PC-3 (cell line): Measurements from ENCODE around the gene OR5D18. TPM values are rescaled to one million over a fixed set of nuclear protein-coding genes. Genes with fewer than 3 reads are reported as not detected.

Experiments
- ATAC-seq: fragments of 200-7000 bp; cut with Tn5 transposase; 2 replicates; pipeline ENCODE4 v1.9.1; 2020; ENCODE audit warnings: mild to moderate bottlenecking, moderate library complexity
- BruUV-seq: library from RNA; stranded (reverse); fragments of 400-500 nt; replicated peaks from 2 replicates; lab custom pipeline; 2021; lab: Mats Ljungman, UMichigan
- CTCF ChIA-PET: fragments of 300-600 bp; sonication (Branson Sonifier 250); formaldehyde crosslinking; loops from one replicate; lab custom pipeline; 2022; ENCODE audit warnings: antibody characterized with exemption; lab: Charles Lee
- POLR2A ChIA-PET: fragments of 300-600 bp; sonication (Branson Sonifier 250); formaldehyde crosslinking; loops from one replicate; lab custom pipeline; 2022; ENCODE audit warnings: antibody characterized with exemption; ENCODE audit not compliant: unreplicated experiment; lab: Charles Lee
- DNase-seq: peaks from one replicate; pipeline ENCODE4 v3.0.0-alpha.2; 2015
- H2AFZ ChIP-seq: fragments of 300-600 bp; sonication (generic); 2 replicates; pipeline ENCODE4 v1.6.0; 2016; ENCODE audit warnings: antibody characterized with exemption, low read length
- H3F3A ChIP-seq: fragments of 300-600 bp; sonication (generic); one replicate; pipeline ENCODE4 v1.6.0; 2017; ENCODE audit warnings: antibody characterized with exemption, low read length, control low read depth, mild to moderate bottlenecking; ENCODE audit not compliant: unreplicated experiment
- H3K27ac ChIP-seq: fragments of 300-600 bp; sonication (generic); 2 replicates; pipeline ENCODE4 v1.5.1; 2016; ENCODE audit warnings: mild to moderate bottlenecking, low read length
- H3K27me3 ChIP-seq: fragments of 300-600 bp; sonication (generic); 2 replicates; pipeline ENCODE4 v1.6.1; 2016; ENCODE audit warnings: low read length, mixed read lengths
- H3K36me3 ChIP-seq: fragments of 300-600 bp; sonication (generic); 2 replicates; pipeline ENCODE4 v1.6.1; 2016; ENCODE audit warnings: low read depth, mixed run types, low read length, mixed read lengths
- H3K4me1 ChIP-seq: fragments of 300-600 bp; sonication (generic); 2 replicates; pipeline ENCODE4 v1.5.1; 2016; ENCODE audit warnings: low read length; ENCODE audit not compliant: insufficient read depth
- H3K4me2 ChIP-seq: fragments of 300-600 bp; sonication (generic); 2 replicates; pipeline ENCODE4 v1.6.0; 2016; ENCODE audit warnings: low read length
- H3K4me3 ChIP-seq: fragments of 300-600 bp; sonication (generic); 2 replicates; pipeline ENCODE4 v1.5.1; 2016; ENCODE audit warnings: mild to moderate bottlenecking, low read length, mixed read lengths
- H3K79me2 ChIP-seq: fragments of 300-600 bp; sonication (generic); 2 replicates; pipeline ENCODE4 v1.6.1; 2017; ENCODE audit warnings: low read length, mixed read lengths
- H3K9ac ChIP-seq: fragments of 300-600 bp; sonication (generic); 2 replicates; pipeline ENCODE4 v1.6.0; 2016; ENCODE audit warnings: mild to moderate bottlenecking, low read length
- H3K9me2 ChIP-seq: fragments of 300-600 bp; sonication (generic); replicated peaks from 2 replicates; pipeline ENCODE4 v1.6.1; 2016; ENCODE audit warnings: mixed run types, low read length, mixed read lengths
- H3K9me3 ChIP-seq: fragments of 300-600 bp; sonication (generic); 2 replicates; pipeline ENCODE4 v1.6.1; 2016; ENCODE audit warnings: low read length, mixed read lengths
- H4K20me1 ChIP-seq: fragments of 300-600 bp; sonication (generic); 2 replicates; pipeline ENCODE4 v1.6.1; 2016; ENCODE audit warnings: low read length, mixed read lengths
- CTCF ChIP-seq: fragments of 300-600 bp; sonication (generic); conservative IDR thresholded peaks from 2 replicates; pipeline ENCODE4 v1.5.1; 2017; ENCODE audit warnings: antibody characterized with exemption, low read depth, mild to moderate bottlenecking, low read length
- EZH2 ChIP-seq: fragments of 300-600 bp; sonication (generic); IDR thresholded peaks from one replicate; pipeline ENCODE4 v1.6.1; 2017; ENCODE audit warnings: antibody characterized with exemption, mild to moderate bottlenecking, low read length; ENCODE audit not compliant: unreplicated experiment
- EZH2phosphoT487 ChIP-seq: fragments of 300-600 bp; sonication (generic); IDR thresholded peaks from 2 replicates; pipeline ENCODE4 v1.6.1; 2018; ENCODE audit warnings: mild to moderate bottlenecking, antibody characterized with exemption, low read length, borderline replicate concordance
- intact Hi-C: fragments of 100-400 bp; cut with micrococcal nuclease; formaldehyde crosslinking; loops from 2 replicates; pipeline ENCODE4 v1.9.0; 2023
- total RNA-seq: library from RNA; depleted of rRNA; stranded (reverse); fragments of >200 nt; gene quantifications from 2 replicates; pipeline ENCODE4 v1.2.3, GENCODE V29; 2014

The OR5D18 gene
- total RNA-seq, 1 experiment from 2014 or later, result not detected

GRCh38 chr11:55793321-55793720 is 26.1 kb upstream of the OR5D18 start:
- H3K9ac ChIP-seq, result no peak overlapping the region
- H3K4me2 ChIP-seq, result no peak overlapping the region
- H3K9me3 ChIP-seq, result peaks cover 8% of the 10 kb centered on the region
- H3K79me2 ChIP-seq, result no peaks in the 10 kb centered on the region
- CTCF ChIA-PET, result no interaction called here
- intact Hi-C loops, result no loop called here
- ATAC-seq, result no peak
- no peaks in the 10 kb centered on the region for H3F3A ChIP-seq
- no peak overlapping the region for H2AFZ ChIP-seq
- no peak overlapping the region for H3K4me3 ChIP-seq
- no peaks in the 10 kb centered on the region for H3K9me2 ChIP-seq
- POLR2A ChIA-PET, result no interaction called here
- BruUV-seq, result no TSS peak
- TF ChIP-seq EZH2 (no peak), CTCF (no peak), EZH2phosphoT487 (no peak)
- DNase-seq, result no peak
- no peaks in the 10 kb centered on the region for H3K36me3 ChIP-seq
- H4K20me1 ChIP-seq, result no peaks in the 10 kb centered on the region
- no peaks in the 10 kb centered on the region for H3K27me3 ChIP-seq
- no peaks in the 10 kb centered on the region for H3K4me1 ChIP-seq
- H3K27ac ChIP-seq, result no peak overlapping the region

- ATAC-seq (no peak), DNase-seq (no peak)
- H3K36me3 ChIP-seq, result no peaks in the 10 kb centered on the region
- no TSS peak for BruUV-seq
- no peaks in the 10 kb centered on the region for H3K27me3 ChIP-seq
- no peak within 1 kb of the TSS for H3K4me3 ChIP-seq
- peaks cover 14% of the 10 kb centered on the region for H3K9me3 ChIP-seq
- no peak within 1 kb of the TSS for H3K27ac ChIP-seq
- H3F3A ChIP-seq, result no peaks in the 10 kb centered on the region
- H3K9me2 ChIP-seq, result no peaks in the 10 kb centered on the region
- TF ChIP-seq CTCF (no peak), EZH2 (no peak), EZH2phosphoT487 (no peak)
- H2AFZ ChIP-seq, result no peak within 1 kb of the TSS
- POLR2A ChIA-PET, result no interaction called here
- intact Hi-C loops, result no loop called here
- H3K4me2 ChIP-seq, result no peak within 1 kb of the TSS
- CTCF ChIA-PET, result no interaction called here
- H3K4me1 ChIP-seq, result no peaks in the 10 kb centered on the region
- H3K79me2 ChIP-seq, result no peaks in the 10 kb centered on the region
- no peaks in the 10 kb centered on the region for H4K20me1 ChIP-seq
- no peak within 1 kb of the TSS for H3K9ac ChIP-seq
These were observed 24.2 kb upstream of the OR5D18 start, which contains the start of gene OR5D14 for GRCh38 chr11:55795256-55795655. TSS of gene OR5D14 (plus strand) at chr11:55795556. CDS start at chr11:55795556, 0 bp downstream.

GRCh38 chr11:55806248-55806647 is 13.2 kb upstream of the OR5D18 start:
- Histone ChIP-seq H3K4me3 (no peak overlapping the region), H3F3A (no peaks in the 10 kb centered on the region), H3K27me3 (no peaks in the 10 kb centered on the region), H3K9me2 (no peaks in the 10 kb centered on the region), H3K4me1 (no peaks in the 10 kb centered on the region), H3K79me2 (no peaks in the 10 kb centered on the region), H3K36me3 (no peaks in the 10 kb centered on the region), H3K9ac (no peak overlapping the region), H3K9me3 (peaks cover 28% of the 10 kb centered on the region), H3K4me2 (no peak overlapping the region), H3K27ac (no peak overlapping the region), H4K20me1 (no peaks in the 10 kb centered on the region), H2AFZ (no peak overlapping the region)
- no peak for ATAC-seq
- no TSS peak for BruUV-seq
- intact Hi-C loops, result no loop called here
- no peak for DNase-seq
- CTCF ChIA-PET, result no interaction called here
- POLR2A ChIA-PET, result no interaction called here
- TF ChIP-seq EZH2 (no peak), CTCF (no peak), EZH2phosphoT487 (no peak)
